K562 (cell line): ENCODE measurements around the gene FOXP4. TPM values are rescaled to one million over a fixed set of nuclear protein-coding genes. Genes with fewer than 3 reads are reported as not detected.

Experiments used
- ATAC-seq: fragments of 200-7000 bp; cut with Tn5 transposase; 3 replicates; pipeline ENCODE4 v1.9.1; 2020; ENCODE audit warnings: moderate library complexity
- BruUV-seq: library from RNA; stranded (reverse); fragments of 400-500 nt; replicated peaks from 2 replicates; lab custom pipeline; 2021; lab: Mats Ljungman, UMichigan
- CTCF ChIA-PET: fragments of 300-600 bp; formaldehyde crosslinking; extraction: SDS; loops from one replicate; lab custom pipeline; 2021; ENCODE audit warnings: low intra/inter-chr PET ratio; lab: Yijun Ruan, JAX
- POLR2A ChIA-PET: fragments of 300-600, 350-650 bp; sonication (Branson Sonifier 250); formaldehyde crosslinking; extraction: SDS; loops from one replicate; lab custom pipeline; 2021; ENCODE audit warnings: antibody characterized with exemption, inconsistent platforms; lab: Yijun Ruan, JAX
- DNase-seq, 4 experiments: peaks; one replicate each; pipeline versions ENCODE4 v3.0.0 to v3.0.0-alpha.2; 2011 to 2018; ENCODE audit warnings: low spot score in 3 of 4, mixed read lengths in 3 of 4; ENCODE audit errors: extremely low read depth in 1 of 4
- FAIRE-seq: peaks from 2 replicates; lab custom pipeline; 2011; peaks lifted over from hg19 to GRCh38; lab: Jason Lieb, UNC
- H2AFZ ChIP-seq: 2 replicates; pipeline ENCODE4 v1.6.0; 2011; ENCODE audit warnings: low read depth, low read length, control low read depth, inconsistent platforms
- H3K27ac ChIP-seq: fragments of 200-600 bp; 3 replicates; pipeline ENCODE4 v1.8.0; 2011; ENCODE audit warnings: low read depth, mild to moderate bottlenecking, control low read depth, inconsistent platforms, low read length, moderate library complexity, mixed read lengths; ENCODE audit errors: extremely low read depth
- H3K27me3 ChIP-seq, 2 experiments: fragments of 300-600 bp in 1 of 2; 2 replicates in 1 of 2; 3 replicates in 1 of 2; pipeline versions ENCODE4 v1.6.0 to v1.8.0; 2011; ENCODE audit warnings: inconsistent platforms in 2 of 2, low read length in 2 of 2, mild to moderate bottlenecking in 1 of 2, mixed read lengths in 1 of 2, moderate library complexity in 1 of 2; ENCODE audit not compliant: control insufficient read depth in 2 of 2, insufficient read depth in 2 of 2
- H3K36me3 ChIP-seq: fragments of 300-600 bp; 3 replicates; pipeline ENCODE4 v1.8.0; 2011; ENCODE audit warnings: mild to moderate bottlenecking, low read length, inconsistent platforms; ENCODE audit not compliant: control insufficient read depth, insufficient read depth
- H3K4me1 ChIP-seq, 2 experiments: fragments of 200-600 bp in 1 of 2; replicated peaks in 1 of 2; 2 replicates in 1 of 2; 3 replicates in 1 of 2; pipeline versions ENCODE4 v1.5.1 to v1.8.0; 2011; ENCODE audit warnings: inconsistent platforms in 2 of 2, low read length in 2 of 2, mild to moderate bottlenecking in 1 of 2, mixed read lengths in 1 of 2, moderate library complexity in 1 of 2; ENCODE audit not compliant: control insufficient read depth in 2 of 2, insufficient read depth in 2 of 2
- H3K4me2 ChIP-seq: 2 replicates; pipeline ENCODE4 v1.6.1; 2011; ENCODE audit warnings: low read length, control low read depth, inconsistent platforms, mixed read lengths; ENCODE audit not compliant: insufficient read depth
- H3K4me3 ChIP-seq: fragments of 200-600 bp; sonication (generic), shearing (Covaris generic); 2 replicates; pipeline ENCODE4 v1.5.1; 2016; ENCODE audit warnings: control low read depth, inconsistent platforms
- H3K79me2 ChIP-seq: fragments of 200-600 bp; 3 replicates; pipeline ENCODE4 v1.8.0; 2011; ENCODE audit warnings: low read length, inconsistent platforms; ENCODE audit not compliant: control insufficient read depth, insufficient read depth
- H3K9ac ChIP-seq, 2 experiments: 2 replicates each; pipeline versions ENCODE4 v1.6.0 to v1.6.1; 2011; ENCODE audit warnings: low read depth in 2 of 2, low read length in 2 of 2, control low read depth in 1 of 2, inconsistent platforms in 1 of 2, mild to moderate bottlenecking in 1 of 2, mixed read lengths in 1 of 2; ENCODE audit not compliant: insufficient read depth in 1 of 2
- H3K9me1 ChIP-seq: one replicate; pipeline ENCODE4 v1.6.0; 2011; ENCODE audit warnings: inconsistent platforms, mild to moderate bottlenecking, low read length, moderate library complexity; ENCODE audit not compliant: control insufficient read depth, insufficient read depth
- H3K9me3 ChIP-seq: replicated peaks from 2 replicates; pipeline ENCODE4 v1.5.1; 2011; ENCODE audit warnings: low read depth, low read length, inconsistent platforms; ENCODE audit not compliant: control insufficient read depth, insufficient read depth
- H4K20me1 ChIP-seq: replicated peaks from 2 replicates; pipeline ENCODE4 v1.6.1; 2011; ENCODE audit warnings: low read length, inconsistent platforms, mixed read lengths; ENCODE audit not compliant: control insufficient read depth, insufficient read depth
- FOSL1 ChIP-seq: fragments of 200-800 bp; sonication (Bioruptor generic); conservative IDR thresholded peaks from 2 replicates; pipeline ENCODE4 v1.6.1; 2016; ENCODE audit warnings: missing genetic modification characterization, missing compliant biosample characterization
- MIER1 ChIP-seq: fragments of 450-650 bp; IDR thresholded peaks from 2 replicates; pipeline ENCODE4 v1.6.1; 2016; ENCODE audit warnings: antibody characterized with exemption, mild to moderate bottlenecking, low read depth
- MTF1 ChIP-seq: fragments of 250-450 bp; sonication (Bioruptor Pico); IDR thresholded peaks from 2 replicates; pipeline ENCODE4 v1.9.0; 2021; ENCODE audit warnings: moderate library complexity, mild to moderate bottlenecking, inconsistent platforms, borderline replicate concordance
- NRF1 ChIP-seq, 2 experiments: fragments of 450-650 bp; IDR thresholded peaks in 1 of 2; conservative IDR thresholded peaks in 1 of 2; 2 replicates each; pipeline ENCODE4 v1.6.1; 2014; ENCODE audit warnings: mild to moderate bottlenecking in 2 of 2
- TRIM28 ChIP-seq: fragments of 450-650 bp; IDR thresholded peaks from 2 replicates; pipeline ENCODE4 v1.6.1; 2017
- ZNF263 ChIP-seq: sonication (generic); formaldehyde crosslinking; IDR thresholded peaks from 2 replicates; pipeline ENCODE4 v1.8.0; 2022; ENCODE audit warnings: mild to moderate bottlenecking, missing genetic modification reagents, borderline replicate concordance
- WGBS: fragments of 100-300 bp; shearing (Covaris generic); methylation state at CpG from one replicate; pipeline ENCODE4 v1.1.6; 2016; ENCODE audit warnings: low coverage, mixed read lengths; ENCODE audit not compliant: insufficient coverage; ENCODE audit errors: missing lambda C conversion rate; 5-methylcytosine and 5-hydroxymethylcytosine counted together
- in situ Hi-C: fragments of 300-500 bp; cut with MboI; formaldehyde crosslinking; loops from 4 replicates; pipeline ENCODE4 v1.15.0; 2018; ENCODE audit warnings: inconsistent platforms, mixed read lengths
- intact Hi-C: fragments of 100-400 bp; cut with micrococcal nuclease; formaldehyde crosslinking; loops from 2 replicates; pipeline ENCODE4 v1.14.2; 2022
- polyA plus RNA-seq, 8 experiments: library from polyadenylated mRNA; depleted of rRNA in 4 of 8; stranded (reverse) in 5 of 8; unstranded in 3 of 8; fragments of >200 nt; fragmentation: Nextera tagmentation in 2 of 8; fragmentation: Illumina TruSeq in 1 of 8; extraction: Ambion mirVana in 2 of 8; extraction: Trizol in 1 of 8; gene quantifications; 2 replicates each; pipeline versions ENCODE4 v1.2.1 to v1.2.3, GENCODE V29; 2011 to 2014; ENCODE audit warnings: inconsistent platforms in 1 of 8, missing spikeins in 1 of 8
- total RNA-seq, 7 experiments: library from RNA; depleted of rRNA in 6 of 7; stranded (reverse); fragments of >200 nt in 6 of 7; fragmentation: Illumina TruSeq in 2 of 7; extraction: Trizol in 2 of 7; gene quantifications; 2 replicates each; pipeline versions ENCODE4 v1.2.1 to v1.2.3, GENCODE V29; 2011 to 2021; ENCODE audit warnings: low replicate concordance in 1 of 7
- TF ChIP-seq, protein P1 (sequence below), 2 experiments: fragments of 450-650 bp; formaldehyde crosslinking in 1 of 2; IDR thresholded peaks; 2 replicates each; pipeline versions ENCODE4 v1.4.0 to v1.6.1; 2014 to 2020; ENCODE audit warnings: mild to moderate bottlenecking in 2 of 2, borderline replicate concordance in 1 of 2, low read depth in 1 of 2
- TF ChIP-seq, protein P2 (sequence below), 2 experiments: fragments of 200-800 bp in 1 of 2; sonication (Bioruptor generic) in 1 of 2; sonication (generic) in 1 of 2; formaldehyde crosslinking in 1 of 2; IDR thresholded peaks in 1 of 2; conservative IDR thresholded peaks in 1 of 2; 2 replicates each; pipeline versions ENCODE4 v1.5.0 to v1.6.1; 2016 to 2020; ENCODE audit warnings: missing compliant biosample characterization in 1 of 2, missing genetic modification characterization in 1 of 2, missing genetic modification reagents in 1 of 2

FOXP4 gene
- total and polyA plus RNA-seq, 9 of the 15 experiments (the other 6 are each of a cell fraction or from before 2014, with no cell fraction given), result 0.11 to 29.4 (median 2.3) TPM

DNA sequence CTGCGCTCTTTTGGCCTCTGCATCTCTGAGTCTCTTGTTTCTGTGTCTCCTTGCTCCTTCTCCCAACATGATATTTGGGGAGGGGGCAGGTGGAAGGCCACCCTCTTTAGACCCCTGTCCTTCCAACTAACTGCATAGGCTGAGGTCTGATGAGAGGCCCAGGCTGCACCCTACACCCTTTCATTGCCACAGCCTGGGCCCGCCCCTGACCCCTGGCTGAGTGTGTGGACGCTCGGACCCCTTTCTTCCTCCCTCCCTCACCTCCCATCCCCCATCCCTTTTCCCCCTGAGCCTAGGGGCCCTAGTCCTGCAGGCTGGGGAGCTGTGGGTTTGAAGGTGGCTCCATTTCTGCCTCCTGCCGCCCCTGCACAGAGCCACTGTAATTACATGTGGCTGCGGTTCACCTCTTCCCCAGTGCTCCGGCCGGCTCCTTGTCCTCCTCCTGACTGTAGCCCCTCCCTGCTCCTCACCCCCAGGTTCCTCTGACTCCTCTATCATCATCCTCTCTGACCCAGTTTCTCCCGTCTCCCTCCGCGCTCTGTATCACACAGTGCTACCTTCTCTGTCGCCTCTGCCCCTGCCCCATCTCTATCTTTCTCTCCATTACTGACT is 98.9 kb downstream of the FOXP4 start:
- H3K27ac ChIP-seq, result no peak overlapping the region
- no peaks in the 10 kb centered on the region for H3K9me1 ChIP-seq
- no peaks in the 10 kb centered on the region for H3K36me3 ChIP-seq
- TF ChIP-seq NRF1 (conservative IDR thresholded peaks at IDR 0.05 in 1 of 2, IDR thresholded peaks at IDR 0.05 in 1 of 2), result no peak
- TF ChIP-seq, protein P1, sequence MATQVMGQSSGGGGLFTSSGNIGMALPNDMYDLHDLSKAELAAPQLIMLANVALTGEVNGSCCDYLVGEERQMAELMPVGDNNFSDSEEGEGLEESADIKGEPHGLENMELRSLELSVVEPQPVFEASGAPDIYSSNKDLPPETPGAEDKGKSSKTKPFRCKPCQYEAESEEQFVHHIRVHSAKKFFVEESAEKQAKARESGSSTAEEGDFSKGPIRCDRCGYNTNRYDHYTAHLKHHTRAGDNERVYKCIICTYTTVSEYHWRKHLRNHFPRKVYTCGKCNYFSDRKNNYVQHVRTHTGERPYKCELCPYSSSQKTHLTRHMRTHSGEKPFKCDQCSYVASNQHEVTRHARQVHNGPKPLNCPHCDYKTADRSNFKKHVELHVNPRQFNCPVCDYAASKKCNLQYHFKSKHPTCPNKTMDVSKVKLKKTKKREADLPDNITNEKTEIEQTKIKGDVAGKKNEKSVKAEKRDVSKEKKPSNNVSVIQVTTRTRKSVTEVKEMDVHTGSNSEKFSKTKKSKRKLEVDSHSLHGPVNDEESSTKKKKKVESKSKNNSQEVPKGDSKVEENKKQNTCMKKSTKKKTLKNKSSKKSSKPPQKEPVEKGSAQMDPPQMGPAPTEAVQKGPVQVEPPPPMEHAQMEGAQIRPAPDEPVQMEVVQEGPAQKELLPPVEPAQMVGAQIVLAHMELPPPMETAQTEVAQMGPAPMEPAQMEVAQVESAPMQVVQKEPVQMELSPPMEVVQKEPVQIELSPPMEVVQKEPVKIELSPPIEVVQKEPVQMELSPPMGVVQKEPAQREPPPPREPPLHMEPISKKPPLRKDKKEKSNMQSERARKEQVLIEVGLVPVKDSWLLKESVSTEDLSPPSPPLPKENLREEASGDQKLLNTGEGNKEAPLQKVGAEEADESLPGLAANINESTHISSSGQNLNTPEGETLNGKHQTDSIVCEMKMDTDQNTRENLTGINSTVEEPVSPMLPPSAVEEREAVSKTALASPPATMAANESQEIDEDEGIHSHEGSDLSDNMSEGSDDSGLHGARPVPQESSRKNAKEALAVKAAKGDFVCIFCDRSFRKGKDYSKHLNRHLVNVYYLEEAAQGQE (IDR thresholded peaks at IDR 0.05; ENCODE audit: borderline replicate concordance), result no peak
- TF ChIP-seq, protein P1 (CRISPR knock-in tag; IDR thresholded peaks at IDR 0.05; ENCODE audit: low read depth), result no peak
- TF ChIP-seq FOSL1, result no peak
- no peak for TF ChIP-seq MIER1
- no peak for TF ChIP-seq MTF1 (CRISPR knock-in tag)
- no peak for TF ChIP-seq TRIM28
- peak; percentile 91 for TF ChIP-seq ZNF263 (CRISPR knock-in tag)
- TF ChIP-seq, protein P2, sequence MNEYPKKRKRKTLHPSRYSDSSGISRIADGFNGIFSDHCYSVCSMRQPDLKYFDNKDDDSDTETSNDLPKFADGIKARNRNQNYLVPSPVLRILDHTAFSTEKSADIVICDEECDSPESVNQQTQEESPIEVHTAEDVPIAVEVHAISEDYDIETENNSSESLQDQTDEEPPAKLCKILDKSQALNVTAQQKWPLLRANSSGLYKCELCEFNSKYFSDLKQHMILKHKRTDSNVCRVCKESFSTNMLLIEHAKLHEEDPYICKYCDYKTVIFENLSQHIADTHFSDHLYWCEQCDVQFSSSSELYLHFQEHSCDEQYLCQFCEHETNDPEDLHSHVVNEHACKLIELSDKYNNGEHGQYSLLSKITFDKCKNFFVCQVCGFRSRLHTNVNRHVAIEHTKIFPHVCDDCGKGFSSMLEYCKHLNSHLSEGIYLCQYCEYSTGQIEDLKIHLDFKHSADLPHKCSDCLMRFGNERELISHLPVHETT (CRISPR knock-in tag; conservative IDR thresholded peaks at IDR 0.05 in 1 of 2, IDR thresholded peaks at IDR 0.05 in 1 of 2), result no peak
- ChIA-PET POLR2A (interaction anchor here (0.7 kb wide), 1 partner anchor 30 kb away, joined by 3 read pairs; no protein-coding TSS in a partner anchor), CTCF (no interaction called here)
- H3K9ac ChIP-seq, result no peak overlapping the region
- H3K4me3 ChIP-seq, result no peak overlapping the region
- BruUV-seq, result no TSS peak
- DNase-seq (no peak), ATAC-seq (peak; percentile 21; the same call in 2 of the 3 replicates), FAIRE-seq (no peak)
- H4K20me1 ChIP-seq, result peaks cover 20% of the 10 kb centered on the region
- under 1% methylated on average over 10 of the region's 12 CpGs for WGBS
- no peak overlapping the region for H3K4me2 ChIP-seq
- H3K79me2 ChIP-seq, result no peaks in the 10 kb centered on the region
- intact Hi-C loops (no loop called here), in situ Hi-C loops (no loop called here)
- peaks cover 42 to 78% of the 10 kb centered on the region in 2 experiments; a peak in 4 of 5 replicates for H3K27me3 ChIP-seq
- H3K9me3 ChIP-seq, result no peaks in the 10 kb centered on the region
- no peaks in the 10 kb centered on the region for H3K4me1 ChIP-seq
- no peak overlapping the region for H2AFZ ChIP-seq
